ENCODE measurements around the gene MANBA. TPM values are rescaled to one million over a fixed set of nuclear protein-coding genes. Genes with fewer than 3 reads are reported as not detected.
"Not testable (repeated sequence)": the region's sequence is repeated elsewhere in the genome, so short reads cannot be mapped to it uniquely, and the experiment has no call there.

Gene MANBA
- total and polyA plus RNA-seq, 2 of the 4 experiments (the other 2 are of a cell fraction), result 11.5 to 17.2 TPM

- H4K8ac ChIP-seq (ENCODE audit: low read depth in 2 of 2, low read length in 2 of 2), result no peak overlapping the region
- H4K91ac ChIP-seq (ENCODE audit: insufficient read depth, low read depth, low read length), result no peak overlapping the region
- no peak overlapping the region for H3K4ac ChIP-seq (ENCODE audit: low read depth, low read length)
- H4K5ac ChIP-seq (ENCODE audit: low read depth, low read length), result no peak overlapping the region
- 100% methylated on average over 1 of the region's 5 CpGs; no CpG with 5 or more reads in 1 of the 2 experiments for WGBS, 2 experiments (ENCODE audit: extremely low coverage in 2 of 2, insufficient read length in 1 of 2)
- no peak overlapping the region for H3K56ac ChIP-seq (ENCODE audit: extremely low read depth, insufficient read depth, low read length)
- H3K36me3 ChIP-seq (ENCODE audit: control insufficient read depth, insufficient read depth, low read length), result 0 out of 2 replicates have a peak, but pooled peaks cover 3% of the 10 kb centered on the region
- H2AFZ ChIP-seq (replicated peaks; ENCODE audit: low read length, poor library complexity), result no peak overlapping the region
- H3K9me3 ChIP-seq (ENCODE audit: control insufficient read depth, insufficient read depth, low read length), result no peaks in the 10 kb centered on the region; the same call in 1 of the 2 replicates
- BruUV-seq (replicated peaks), result no TSS peak
- H4K20me1 ChIP-seq (ENCODE audit: insufficient read depth, low read length), result peaks cover 11% of the 10 kb centered on the region
- no peak for DNase-seq
- H3K18ac ChIP-seq (ENCODE audit: low read depth, low read length), result no peak overlapping the region
- peaks cover 18 to 48% of the 10 kb centered on the region in 2 experiments for H3K79me1 ChIP-seq (ENCODE audit: low read depth in 1 of 2, low read length in 2 of 2)
- no peak for TF ChIP-seq RFX5 (IDR thresholded peaks at IDR 0.05; ENCODE audit: low read depth, low read length)
- TF ChIP-seq CTCF (conservative IDR thresholded peaks at IDR 0.05; ENCODE audit: low read depth, low read length), result 0 out of 2 replicates have a peak, but pooled peaks have one; percentile 4
- intact Hi-C loops (cut with micrococcal nuclease), result no loop called here
- H3K27me3 ChIP-seq (ENCODE audit: control insufficient read depth, insufficient read depth, low read length), result no peaks in the 10 kb centered on the region
- H2BK5ac ChIP-seq (ENCODE audit: low read depth, low read length, poor library complexity, severe bottlenecking), result no peak overlapping the region
- in situ Hi-C loops (cut with MboI; ENCODE audit: low sequenced_read_pairs), result no loop called here
- no peak overlapping the region for H2AK5ac ChIP-seq (ENCODE audit: low read depth, low read length)
- no peak overlapping the region for H3K27ac ChIP-seq (ENCODE audit: insufficient read depth, low read length)
- H3K4me3 ChIP-seq (ENCODE audit: insufficient read depth, low read depth, low read length), result no peak overlapping the region
- dilution Hi-C loops (cut with HindIII; ENCODE audit: low sequenced_read_pairs, unreplicated experiment), result no loop called here
- H2BK15ac ChIP-seq (ENCODE audit: low read depth, low read length), result no peak overlapping the region
- POLR2A ChIA-PET (ENCODE audit: unreplicated experiment), result no interaction called here
- H2BK120ac ChIP-seq (ENCODE audit: low read depth, low read length), result no peak overlapping the region
- no peak overlapping the region for H3K14ac ChIP-seq (replicated peaks; ENCODE audit: low read depth, low read length)
- no peak for ATAC-seq (ENCODE audit: low read depth)
- CTCF ChIA-PET, result no interaction called here
- no peak overlapping the region for H3K23ac ChIP-seq (ENCODE audit: low read depth, low read length)
- H3K4me2 ChIP-seq (ENCODE audit: low read depth, low read length), result no peak overlapping the region
- H2BK20ac ChIP-seq (ENCODE audit: low read depth, low read length), result no peak overlapping the region
- H3K9ac ChIP-seq (ENCODE audit: low read depth, low read length), result no peak overlapping the region
- no peak overlapping the region for H2AK9ac ChIP-seq (replicated peaks; ENCODE audit: low read depth, low read length, poor library complexity)
- peaks cover 13% of the 10 kb centered on the region for H3K9me1 ChIP-seq (ENCODE audit: insufficient read depth, low read length)
- H3K4me1 ChIP-seq (ENCODE audit: control insufficient read depth, insufficient read depth, low read length), result peaks cover 14% of the 10 kb centered on the region
These were observed 29.7 kb downstream of the MANBA start for GRCh38 chr4:102730968-102731533.

- H2BK120ac ChIP-seq (ENCODE audit: low read depth, low read length); CTCF ChIA-PET; H3K4me3 ChIP-seq (ENCODE audit: insufficient read depth, low read depth, low read length); H3K56ac ChIP-seq (ENCODE audit: extremely low read depth, insufficient read depth, low read length); H3K27ac ChIP-seq (ENCODE audit: insufficient read depth, low read length); H3K9me1 ChIP-seq (ENCODE audit: insufficient read depth, low read length); H3K4me2 ChIP-seq (ENCODE audit: low read depth, low read length); H2AFZ ChIP-seq (replicated peaks; ENCODE audit: low read length, poor library complexity); H3K36me3 ChIP-seq (ENCODE audit: control insufficient read depth, insufficient read depth, low read length); DNase-seq; H2AK9ac ChIP-seq (replicated peaks; ENCODE audit: low read depth, low read length, poor library complexity); H3K4ac ChIP-seq (ENCODE audit: low read depth, low read length); H4K8ac ChIP-seq (ENCODE audit: low read depth in 2 of 2, low read length in 2 of 2); H3K23ac ChIP-seq (ENCODE audit: low read depth, low read length); H3K27me3 ChIP-seq (ENCODE audit: control insufficient read depth, insufficient read depth, low read length); ATAC-seq (ENCODE audit: low read depth); intact Hi-C loops (cut with micrococcal nuclease); H4K20me1 ChIP-seq (ENCODE audit: insufficient read depth, low read length); H3K4me1 ChIP-seq (ENCODE audit: control insufficient read depth, insufficient read depth, low read length); H3K18ac ChIP-seq (ENCODE audit: low read depth, low read length); H4K5ac ChIP-seq (ENCODE audit: low read depth, low read length); H2BK5ac ChIP-seq (ENCODE audit: low read depth, low read length, poor library complexity, severe bottlenecking); POLR2A ChIA-PET (ENCODE audit: unreplicated experiment); H2AK5ac ChIP-seq (ENCODE audit: low read depth, low read length); H3K9ac ChIP-seq (ENCODE audit: low read depth, low read length); BruUV-seq (replicated peaks); H4K91ac ChIP-seq (ENCODE audit: insufficient read depth, low read depth, low read length); H2BK20ac ChIP-seq (ENCODE audit: low read depth, low read length); H3K9me3 ChIP-seq (ENCODE audit: control insufficient read depth, insufficient read depth, low read length); dilution Hi-C loops (cut with HindIII; ENCODE audit: low sequenced_read_pairs, unreplicated experiment); H3K14ac ChIP-seq (replicated peaks; ENCODE audit: low read depth, low read length); H2BK15ac ChIP-seq (ENCODE audit: low read depth, low read length); in situ Hi-C loops (cut with MboI; ENCODE audit: low sequenced_read_pairs): not testable (repeated sequence)
- WGBS, 2 experiments (ENCODE audit: extremely low coverage in 2 of 2, insufficient read length in 1 of 2), result 100% methylated on average over 1 of the region's 3 CpGs; no CpG with 5 or more reads in 1 of the 2 experiments
- H3K79me1 ChIP-seq (ENCODE audit: low read depth in 1 of 2, low read length in 2 of 2), result peaks cover 19 to 33% of the 10 kb centered on the region in 2 experiments
These were observed 31.3 kb downstream of the MANBA start for GRCh38 chr4:102729486-102729885.
